Measurements from ENCODE around the gene SLC6A19. TPM values are rescaled to one million over a fixed set of nuclear protein-coding genes. Genes with fewer than 3 reads are reported as not detected.

SLC6A19 gene
- total and polyA plus RNA-seq, 9 of the 15 experiments (the other 6 are each of a cell fraction or from before 2014, with no cell fraction given) = 0.03 to 1.6 (median 0.59) TPM

DNA sequence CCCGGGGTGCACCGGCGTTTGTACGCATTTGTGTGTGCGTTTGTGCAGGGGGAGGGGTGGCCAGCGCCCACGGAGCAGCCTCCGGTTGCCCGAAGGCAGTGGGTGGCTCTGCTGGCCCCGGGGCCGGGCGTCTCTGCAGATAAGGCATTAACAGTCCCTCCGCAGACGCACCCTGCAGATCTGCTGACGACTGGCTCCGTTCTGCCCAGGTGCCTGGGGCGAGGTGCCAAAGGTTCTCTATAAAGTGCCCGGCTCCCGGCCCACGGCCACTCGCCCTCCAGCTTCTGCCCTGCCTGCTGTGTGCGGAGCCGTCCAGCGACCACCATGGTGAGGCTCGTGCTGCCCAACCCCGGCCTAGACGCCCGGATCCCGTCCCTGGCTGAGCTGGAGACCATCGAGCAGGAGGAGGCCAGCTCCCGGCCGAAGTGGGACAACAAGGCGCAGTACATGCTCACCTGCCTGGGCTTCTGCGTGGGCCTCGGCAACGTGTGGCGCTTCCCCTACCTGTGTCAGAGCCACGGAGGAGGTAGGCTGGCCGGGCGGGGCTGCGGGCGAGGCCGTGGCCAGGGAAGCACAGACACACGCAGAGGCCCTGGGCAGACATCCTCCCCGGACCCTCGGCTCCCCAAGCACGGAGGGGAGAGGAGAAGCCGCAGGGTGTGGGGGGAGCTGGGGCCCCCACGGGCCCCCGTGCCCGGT lies at the start of gene SLC6A19 (continued):
- TF ChIP-seq, protein P1, sequence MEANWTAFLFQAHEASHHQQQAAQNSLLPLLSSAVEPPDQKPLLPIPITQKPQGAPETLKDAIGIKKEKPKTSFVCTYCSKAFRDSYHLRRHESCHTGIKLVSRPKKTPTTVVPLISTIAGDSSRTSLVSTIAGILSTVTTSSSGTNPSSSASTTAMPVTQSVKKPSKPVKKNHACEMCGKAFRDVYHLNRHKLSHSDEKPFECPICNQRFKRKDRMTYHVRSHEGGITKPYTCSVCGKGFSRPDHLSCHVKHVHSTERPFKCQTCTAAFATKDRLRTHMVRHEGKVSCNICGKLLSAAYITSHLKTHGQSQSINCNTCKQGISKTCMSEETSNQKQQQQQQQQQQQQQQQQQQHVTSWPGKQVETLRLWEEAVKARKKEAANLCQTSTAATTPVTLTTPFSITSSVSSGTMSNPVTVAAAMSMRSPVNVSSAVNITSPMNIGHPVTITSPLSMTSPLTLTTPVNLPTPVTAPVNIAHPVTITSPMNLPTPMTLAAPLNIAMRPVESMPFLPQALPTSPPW (CRISPR knock-in tag; IDR thresholded peaks at IDR 0.05) = peak; percentile 62; the same call in 1 of the 2 replicates
- TF ChIP-seq, protein P2, sequence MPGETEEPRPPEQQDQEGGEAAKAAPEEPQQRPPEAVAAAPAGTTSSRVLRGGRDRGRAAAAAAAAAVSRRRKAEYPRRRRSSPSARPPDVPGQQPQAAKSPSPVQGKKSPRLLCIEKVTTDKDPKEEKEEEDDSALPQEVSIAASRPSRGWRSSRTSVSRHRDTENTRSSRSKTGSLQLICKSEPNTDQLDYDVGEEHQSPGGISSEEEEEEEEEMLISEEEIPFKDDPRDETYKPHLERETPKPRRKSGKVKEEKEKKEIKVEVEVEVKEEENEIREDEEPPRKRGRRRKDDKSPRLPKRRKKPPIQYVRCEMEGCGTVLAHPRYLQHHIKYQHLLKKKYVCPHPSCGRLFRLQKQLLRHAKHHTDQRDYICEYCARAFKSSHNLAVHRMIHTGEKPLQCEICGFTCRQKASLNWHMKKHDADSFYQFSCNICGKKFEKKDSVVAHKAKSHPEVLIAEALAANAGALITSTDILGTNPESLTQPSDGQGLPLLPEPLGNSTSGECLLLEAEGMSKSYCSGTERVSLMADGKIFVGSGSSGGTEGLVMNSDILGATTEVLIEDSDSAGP (CRISPR knock-in tag; IDR thresholded peaks at IDR 0.05) = no peak
- TF ChIP-seq SNIP1 (IDR thresholded peaks at IDR 0.05; ENCODE audit: low read depth) (no peak), ZNF121 (CRISPR knock-in tag; conservative IDR thresholded peaks at IDR 0.05) (no peak), NR2F6 (CRISPR knock-in tag; IDR thresholded peaks at IDR 0.05) (no peak), ARID1B (IDR thresholded peaks at IDR 0.05) (0 out of 2 replicates have a peak, but pooled peaks have one; percentile 22), MAFG (tag; conservative IDR thresholded peaks at IDR 0.05) (no peak), ZNF551 (CRISPR knock-in tag; IDR thresholded peaks at IDR 0.05) (no peak), ZNF830 (CRISPR knock-in tag; IDR thresholded peaks at IDR 0.05) (0 out of 2 replicates have a peak, but pooled peaks have one; percentile 76), CHCHD3 (CRISPR knock-in tag; IDR thresholded peaks at IDR 0.05) (no peak), ZNF644 (tag; IDR thresholded peaks at IDR 0.05; ENCODE audit: low read depth) (no peak), PTTG1 (tag; IDR thresholded peaks at IDR 0.05; ENCODE audit: low read depth) (no peak), SPI1 (IDR thresholded peaks at IDR 0.05; ENCODE audit: borderline replicate concordance, low read depth, low read length) (no peak), ZNF24 (IDR thresholded peaks at IDR 0.05) (no peak), POLR3A (IDR thresholded peaks at IDR 0.05; ENCODE audit: borderline replicate concordance, extremely low read depth, insufficient read depth, insufficient read length) (no peak), PHF8 (IDR thresholded peaks at IDR 0.05; ENCODE audit: borderline replicate concordance, low read length) (no peak), TAF7 (tag; IDR thresholded peaks at IDR 0.05) (no peak)
- TF ChIP-seq, protein P3, sequence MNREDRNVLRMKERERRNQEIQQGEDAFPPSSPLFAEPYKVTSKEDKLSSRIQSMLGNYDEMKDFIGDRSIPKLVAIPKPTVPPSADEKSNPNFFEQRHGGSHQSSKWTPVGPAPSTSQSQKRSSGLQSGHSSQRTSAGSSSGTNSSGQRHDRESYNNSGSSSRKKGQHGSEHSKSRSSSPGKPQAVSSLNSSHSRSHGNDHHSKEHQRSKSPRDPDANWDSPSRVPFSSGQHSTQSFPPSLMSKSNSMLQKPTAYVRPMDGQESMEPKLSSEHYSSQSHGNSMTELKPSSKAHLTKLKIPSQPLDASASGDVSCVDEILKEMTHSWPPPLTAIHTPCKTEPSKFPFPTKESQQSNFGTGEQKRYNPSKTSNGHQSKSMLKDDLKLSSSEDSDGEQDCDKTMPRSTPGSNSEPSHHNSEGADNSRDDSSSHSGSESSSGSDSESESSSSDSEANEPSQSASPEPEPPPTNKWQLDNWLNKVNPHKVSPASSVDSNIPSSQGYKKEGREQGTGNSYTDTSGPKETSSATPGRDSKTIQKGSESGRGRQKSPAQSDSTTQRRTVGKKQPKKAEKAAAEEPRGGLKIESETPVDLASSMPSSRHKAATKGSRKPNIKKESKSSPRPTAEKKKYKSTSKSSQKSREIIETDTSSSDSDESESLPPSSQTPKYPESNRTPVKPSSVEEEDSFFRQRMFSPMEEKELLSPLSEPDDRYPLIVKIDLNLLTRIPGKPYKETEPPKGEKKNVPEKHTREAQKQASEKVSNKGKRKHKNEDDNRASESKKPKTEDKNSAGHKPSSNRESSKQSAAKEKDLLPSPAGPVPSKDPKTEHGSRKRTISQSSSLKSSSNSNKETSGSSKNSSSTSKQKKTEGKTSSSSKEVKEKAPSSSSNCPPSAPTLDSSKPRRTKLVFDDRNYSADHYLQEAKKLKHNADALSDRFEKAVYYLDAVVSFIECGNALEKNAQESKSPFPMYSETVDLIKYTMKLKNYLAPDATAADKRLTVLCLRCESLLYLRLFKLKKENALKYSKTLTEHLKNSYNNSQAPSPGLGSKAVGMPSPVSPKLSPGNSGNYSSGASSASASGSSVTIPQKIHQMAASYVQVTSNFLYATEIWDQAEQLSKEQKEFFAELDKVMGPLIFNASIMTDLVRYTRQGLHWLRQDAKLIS (CRISPR knock-in tag; IDR thresholded peaks at IDR 0.05) = no peak
- TF ChIP-seq, protein P4, sequence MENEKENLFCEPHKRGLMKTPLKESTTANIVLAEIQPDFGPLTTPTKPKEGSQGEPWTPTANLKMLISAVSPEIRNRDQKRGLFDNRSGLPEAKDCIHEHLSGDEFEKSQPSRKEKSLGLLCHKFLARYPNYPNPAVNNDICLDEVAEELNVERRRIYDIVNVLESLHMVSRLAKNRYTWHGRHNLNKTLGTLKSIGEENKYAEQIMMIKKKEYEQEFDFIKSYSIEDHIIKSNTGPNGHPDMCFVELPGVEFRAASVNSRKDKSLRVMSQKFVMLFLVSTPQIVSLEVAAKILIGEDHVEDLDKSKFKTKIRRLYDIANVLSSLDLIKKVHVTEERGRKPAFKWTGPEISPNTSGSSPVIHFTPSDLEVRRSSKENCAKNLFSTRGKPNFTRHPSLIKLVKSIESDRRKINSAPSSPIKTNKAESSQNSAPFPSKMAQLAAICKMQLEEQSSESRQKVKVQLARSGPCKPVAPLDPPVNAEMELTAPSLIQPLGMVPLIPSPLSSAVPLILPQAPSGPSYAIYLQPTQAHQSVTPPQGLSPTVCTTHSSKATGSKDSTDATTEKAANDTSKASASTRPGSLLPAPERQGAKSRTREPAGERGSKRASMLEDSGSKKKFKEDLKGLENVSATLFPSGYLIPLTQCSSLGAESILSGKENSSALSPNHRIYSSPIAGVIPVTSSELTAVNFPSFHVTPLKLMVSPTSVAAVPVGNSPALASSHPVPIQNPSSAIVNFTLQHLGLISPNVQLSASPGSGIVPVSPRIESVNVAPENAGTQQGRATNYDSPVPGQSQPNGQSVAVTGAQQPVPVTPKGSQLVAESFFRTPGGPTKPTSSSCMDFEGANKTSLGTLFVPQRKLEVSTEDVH (IDR thresholded peaks at IDR 0.05; ENCODE audit: low read depth, partially characterized antibody) = no peak

Measured in K562 (cell line).